Activated naive CD8-positive, alpha-beta T cell treated with anti-CD3 and anti-CD28 coated beads, Interleukin-2, amount 50 U/mL, for 24 hours (primary cell): ENCODE results near the gene SLC7A6.
A peak's percentile ranks its signal among the peaks of the same experiment; 100 is the strongest.

Experiments used
- ATAC-seq: fragments of 150-1000 bp; cut with Tn5 transposase; one replicate; pipeline ENCODE4 v1.10.0; 2021
- DNase-seq: peaks from one replicate; pipeline ENCODE4 v3.0.0; 2021
- H3K27ac Mint-ChIP-seq: one replicate; pipeline ENCODE4 v1.8.0; 2021; ENCODE audit warnings: mild to moderate bottlenecking, mixed read lengths
- H3K27me3 Mint-ChIP-seq: one replicate; pipeline ENCODE4 v1.8.0; 2021; ENCODE audit warnings: mixed read lengths
- H3K36me3 Mint-ChIP-seq: one replicate; pipeline ENCODE4 v1.8.0; 2021; ENCODE audit warnings: low read depth, mixed read lengths
- H3K4me1 Mint-ChIP-seq: one replicate; pipeline ENCODE4 v1.8.0; 2021; ENCODE audit warnings: mixed read lengths
- H3K4me3 Mint-ChIP-seq: one replicate; pipeline ENCODE4 v1.8.0; 2021; ENCODE audit warnings: mild to moderate bottlenecking, moderate library complexity, mixed read lengths
- H3K9me3 Mint-ChIP-seq: one replicate; pipeline ENCODE4 v1.8.0; 2021; ENCODE audit warnings: mixed read lengths

The SLC7A6 gene

DNA sequence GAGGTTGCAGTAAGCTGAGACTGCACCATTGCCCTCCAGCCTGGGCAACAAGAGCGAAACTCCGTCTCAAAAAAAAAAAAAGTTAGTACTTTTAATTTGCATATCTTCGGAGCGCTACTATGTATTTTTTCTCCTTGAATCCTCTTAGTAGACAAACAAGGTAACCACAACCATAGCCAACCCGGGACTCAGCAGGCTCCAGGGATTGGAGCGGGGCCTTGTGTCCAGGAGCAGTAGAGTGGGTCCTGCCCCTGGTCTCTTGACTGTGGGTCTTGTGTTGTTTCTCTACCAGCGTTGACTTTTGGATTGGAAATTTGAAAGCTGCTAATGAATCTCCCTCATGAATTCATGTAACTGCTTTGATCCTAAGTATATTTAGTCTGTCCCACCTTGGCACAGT lies 78.8 kb downstream of the SLC7A6 start:
- no peak overlapping the region for H3K4me3 Mint-ChIP-seq
- no peaks in the 10 kb centered on the region for H3K9me3 Mint-ChIP-seq
- H3K27ac Mint-ChIP-seq, result no peak overlapping the region
- peaks cover 11% of the 10 kb centered on the region for H3K4me1 Mint-ChIP-seq
- DNase-seq, result no peak
- peaks cover 58% of the 10 kb centered on the region for H3K36me3 Mint-ChIP-seq
- H3K27me3 Mint-ChIP-seq, result no peaks in the 10 kb centered on the region
- ATAC-seq, result no peak

DNA sequence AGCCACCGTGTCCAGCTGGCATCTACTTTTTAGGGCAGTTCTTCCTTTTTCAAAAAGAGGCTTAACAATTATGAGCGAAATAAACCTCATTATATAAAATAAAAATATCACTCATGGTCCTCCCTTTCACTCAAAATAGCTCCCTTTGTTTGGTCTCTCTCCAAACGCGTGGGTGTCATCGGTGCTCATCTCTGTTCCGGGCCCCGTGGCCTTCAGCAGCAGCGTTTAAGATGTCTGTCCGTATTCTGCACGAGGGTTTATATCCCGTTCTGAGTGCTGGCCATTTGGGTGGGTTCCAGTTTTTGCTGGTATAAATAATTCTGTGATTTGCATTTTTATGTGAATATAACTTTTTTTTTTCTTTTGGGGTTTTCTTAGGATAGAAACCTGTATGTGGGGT lies 79.9 kb downstream of the SLC7A6 start:
- DNase-seq, result no peak
- Mint-ChIP-seq H3K27me3 (no peaks in the 10 kb centered on the region), H3K4me3 (no peak overlapping the region), H3K27ac (no peak overlapping the region), H3K9me3 (no peaks in the 10 kb centered on the region), H3K36me3 (peaks cover 63% of the 10 kb centered on the region), H3K4me1 (peaks cover 11% of the 10 kb centered on the region)
- ATAC-seq, result no peak

DNA sequence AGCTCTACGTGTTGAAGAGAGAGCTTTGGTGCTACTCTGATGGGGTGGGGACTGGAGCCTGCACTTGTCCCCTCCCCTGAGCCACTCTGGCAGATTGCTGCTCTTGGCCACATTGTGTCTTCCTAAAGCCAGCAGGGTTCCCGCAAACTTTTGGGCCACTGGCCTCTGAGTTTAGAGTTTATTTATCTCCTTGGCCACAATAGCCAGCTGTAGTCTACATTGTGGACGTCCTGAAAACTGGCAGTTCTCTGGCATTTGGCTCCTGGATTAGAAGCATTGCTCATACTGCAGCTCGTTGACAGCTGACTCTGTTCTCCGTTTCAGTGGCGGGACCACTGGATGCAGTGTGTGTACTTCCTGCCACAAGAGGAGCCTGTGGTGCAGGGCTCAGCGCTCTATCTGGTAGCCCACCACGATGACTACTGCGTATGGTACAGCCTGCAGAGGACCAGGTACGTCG lies 81.1 kb downstream of the SLC7A6 start:
- DNase-seq (peak; percentile 40), ATAC-seq (peak; percentile 90)
- Mint-ChIP-seq H3K27ac (no peak overlapping the region), H3K4me1 (peaks cover 11% of the 10 kb centered on the region), H3K27me3 (no peaks in the 10 kb centered on the region), H3K9me3 (no peaks in the 10 kb centered on the region), H3K36me3 (peaks cover 61% of the 10 kb centered on the region), H3K4me3 (no peak overlapping the region)

DNA sequence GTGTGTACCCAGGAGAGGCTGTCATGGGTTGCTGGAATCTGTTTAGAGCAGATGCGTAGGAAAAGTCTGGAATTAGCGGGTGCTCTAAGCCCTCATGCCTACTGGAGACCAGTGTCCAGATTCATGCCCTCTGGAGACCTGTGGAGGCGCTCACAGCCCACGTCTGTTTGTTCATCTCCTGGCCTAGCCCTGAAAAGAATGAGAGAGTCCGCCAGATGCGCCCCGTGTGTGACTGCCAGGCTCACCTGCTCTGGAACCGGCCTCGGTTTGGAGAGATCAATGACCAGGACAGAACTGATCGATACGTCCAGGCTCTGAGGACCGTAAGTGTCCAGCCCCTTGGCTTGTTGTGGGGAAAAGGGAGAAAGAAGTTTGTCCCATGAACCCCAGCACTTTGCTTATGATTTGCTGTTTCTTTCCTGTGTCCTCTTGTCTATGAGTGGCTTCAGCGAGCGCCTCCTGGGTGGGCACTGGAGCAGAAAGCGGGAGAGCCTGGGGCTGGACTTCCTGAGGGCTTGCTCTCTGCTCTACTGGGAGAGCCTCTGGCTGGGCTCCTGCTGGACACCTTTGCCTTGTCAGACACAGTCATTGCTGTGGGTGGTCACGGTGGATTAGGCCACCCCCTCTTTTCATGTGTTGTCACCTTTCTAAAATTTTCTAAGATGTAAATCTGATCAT lies 81.8 kb downstream of the SLC7A6 start:
- H3K4me3 Mint-ChIP-seq, result no peak overlapping the region
- H3K36me3 Mint-ChIP-seq, result peaks cover 58% of the 10 kb centered on the region

DNA sequence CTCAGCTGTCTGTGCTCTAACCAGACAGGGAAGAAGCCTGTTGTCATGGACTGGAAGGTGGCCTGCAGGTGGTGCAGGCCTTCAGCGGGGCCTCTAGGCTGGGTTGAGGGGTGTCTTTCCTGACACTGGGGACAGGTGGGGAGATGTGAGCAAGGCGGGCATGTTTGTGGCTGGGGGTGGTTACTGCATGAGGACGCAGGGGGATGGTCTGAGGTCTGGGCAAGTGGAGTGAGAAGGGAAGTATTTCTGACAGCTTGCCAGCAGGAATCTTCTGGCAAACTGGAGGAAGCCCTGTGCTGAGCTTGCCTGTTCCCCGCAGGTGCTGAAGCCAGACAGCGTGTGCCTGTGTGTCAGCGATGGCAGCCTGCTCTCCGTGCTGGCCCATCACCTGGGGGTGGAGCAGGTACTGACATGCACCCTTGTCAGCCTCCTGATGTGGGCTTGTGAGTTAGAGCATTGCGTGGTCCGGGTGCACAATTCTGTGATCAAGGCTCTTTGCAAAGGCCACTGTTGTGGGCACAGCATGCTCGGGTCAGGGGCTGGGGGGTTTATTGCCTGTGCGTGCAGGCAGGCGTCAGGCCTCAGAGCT lies 82.7 kb downstream of the SLC7A6 start:
- ATAC-seq, result no peak

More for the DNA sequence above, 81.8 kb downstream of the SLC7A6 start:
- Mint-ChIP-seq H3K27me3 (no peaks in the 10 kb centered on the region), H3K27ac (no peak overlapping the region), H3K4me1 (peaks cover 11% of the 10 kb centered on the region), H3K9me3 (no peaks in the 10 kb centered on the region)
- DNase-seq (no peak), ATAC-seq (no peak)

DNA sequence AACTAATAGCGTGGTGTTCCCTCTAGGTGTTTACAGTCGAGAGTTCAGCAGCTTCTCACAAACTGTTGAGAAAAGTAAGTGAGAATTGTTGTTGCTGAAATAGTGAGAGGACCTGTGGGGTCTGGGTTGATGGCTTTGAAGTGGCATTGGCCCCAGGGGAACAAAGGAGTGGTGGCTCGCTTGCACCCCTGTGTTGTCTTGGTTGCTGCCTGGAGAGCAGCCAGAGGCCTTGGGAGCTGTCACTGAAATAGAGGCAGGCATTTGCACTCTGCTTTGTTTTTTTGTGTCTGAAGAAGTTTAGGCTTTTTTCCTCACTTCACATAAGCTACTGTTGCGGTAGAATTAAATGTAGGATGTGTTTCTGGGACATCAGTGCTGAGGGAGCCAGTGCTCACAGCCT lies 83.3 kb downstream of the SLC7A6 start:
- Mint-ChIP-seq H3K9me3 (no peaks in the 10 kb centered on the region), H3K4me1 (peaks cover 11% of the 10 kb centered on the region), H3K4me3 (no peak overlapping the region), H3K27me3 (no peaks in the 10 kb centered on the region), H3K27ac (no peak overlapping the region), H3K36me3 (peaks cover 51% of the 10 kb centered on the region)
- DNase-seq (no peak), ATAC-seq (no peak)

More for the DNA sequence above, 82.7 kb downstream of the SLC7A6 start:
- Mint-ChIP-seq H3K27me3 (no peaks in the 10 kb centered on the region), H3K27ac (no peak overlapping the region), H3K4me3 (no peak overlapping the region), H3K4me1 (peaks cover 11% of the 10 kb centered on the region), H3K36me3 (peaks cover 54% of the 10 kb centered on the region), H3K9me3 (no peaks in the 10 kb centered on the region)
- no peak for DNase-seq

DNA sequence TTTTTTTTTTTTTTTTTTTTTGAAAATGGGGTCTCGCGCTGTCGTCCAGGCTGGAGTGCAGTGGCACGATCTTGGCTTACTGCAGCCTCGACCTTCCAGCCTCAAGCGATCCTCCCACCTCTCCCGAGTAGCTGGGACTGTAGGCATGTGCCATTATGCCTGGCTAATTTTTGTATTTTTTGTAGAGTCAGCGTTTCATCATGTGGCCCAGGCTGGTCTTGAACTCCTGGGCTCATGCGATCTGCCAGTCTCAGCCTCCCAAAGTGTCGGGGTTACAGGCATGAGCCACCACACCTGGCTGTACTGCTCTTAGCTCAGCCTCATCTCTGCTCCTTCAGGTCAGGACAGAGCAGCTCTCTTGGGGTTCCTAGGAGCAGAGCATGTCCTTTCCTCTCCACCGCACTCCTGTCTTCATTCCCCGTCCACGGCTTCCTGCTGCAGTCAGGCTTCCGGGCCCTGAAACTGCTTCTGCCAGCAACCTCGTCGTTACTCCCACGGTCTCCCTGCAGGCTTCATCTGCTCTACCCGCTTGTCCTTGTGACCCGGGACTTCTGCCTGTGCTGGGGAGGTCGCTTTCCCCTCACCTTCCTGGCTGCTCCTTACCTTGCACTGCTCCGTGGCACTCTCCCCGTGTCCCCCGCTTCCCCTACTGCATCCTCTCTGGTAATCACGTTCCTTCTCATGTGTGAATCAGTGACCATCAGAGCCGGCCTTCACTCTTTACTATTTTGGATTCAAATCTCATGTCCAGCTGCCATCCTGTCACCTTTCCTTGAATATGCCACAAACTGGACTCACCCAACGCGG lies 84.5 kb downstream of the SLC7A6 start:
- H3K4me1 Mint-ChIP-seq, result peaks cover 11% of the 10 kb centered on the region
- ATAC-seq (no peak), DNase-seq (no peak)
- H3K27me3 Mint-ChIP-seq, result no peaks in the 10 kb centered on the region
- no peak overlapping the region for H3K4me3 Mint-ChIP-seq
- no peaks in the 10 kb centered on the region for H3K9me3 Mint-ChIP-seq
- H3K27ac Mint-ChIP-seq, result no peak overlapping the region
- H3K36me3 Mint-ChIP-seq, result peaks cover 57% of the 10 kb centered on the region

DNA sequence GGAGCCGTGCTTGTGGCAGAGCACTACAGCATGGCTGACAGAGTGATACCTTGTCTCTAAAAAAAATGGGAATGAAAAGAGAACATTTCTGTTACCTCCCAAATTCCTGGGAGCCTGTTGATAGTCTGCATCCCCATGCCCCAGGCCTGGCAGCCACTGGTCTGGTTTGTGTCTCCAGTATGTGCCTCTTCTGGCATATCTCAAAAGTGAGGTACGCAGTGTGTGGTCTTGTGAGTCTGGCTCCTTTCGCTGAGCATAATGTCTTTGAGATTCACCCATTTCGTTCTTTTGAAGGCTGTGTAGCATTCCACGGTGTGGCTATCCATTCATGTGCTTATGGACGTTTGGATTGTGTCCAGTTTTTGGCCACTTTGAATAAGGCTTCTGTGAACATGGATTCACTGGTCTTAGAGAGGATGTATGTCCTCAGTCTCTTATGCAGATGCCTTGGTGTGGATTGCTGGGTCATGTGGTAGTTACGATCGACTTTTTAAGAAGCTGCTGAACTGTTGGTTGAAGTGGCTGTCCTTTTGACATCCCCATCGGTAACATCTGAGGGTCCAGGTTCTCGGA lies 85.6 kb downstream of the SLC7A6 start:
- no peak overlapping the region for H3K27ac Mint-ChIP-seq
- no peak overlapping the region for H3K4me3 Mint-ChIP-seq
- peaks cover 60% of the 10 kb centered on the region for H3K36me3 Mint-ChIP-seq
- no peaks in the 10 kb centered on the region for H3K9me3 Mint-ChIP-seq
- H3K27me3 Mint-ChIP-seq, result no peaks in the 10 kb centered on the region
- DNase-seq, result no peak
- H3K4me1 Mint-ChIP-seq, result peaks cover 8% of the 10 kb centered on the region
- no peak for ATAC-seq

DNA sequence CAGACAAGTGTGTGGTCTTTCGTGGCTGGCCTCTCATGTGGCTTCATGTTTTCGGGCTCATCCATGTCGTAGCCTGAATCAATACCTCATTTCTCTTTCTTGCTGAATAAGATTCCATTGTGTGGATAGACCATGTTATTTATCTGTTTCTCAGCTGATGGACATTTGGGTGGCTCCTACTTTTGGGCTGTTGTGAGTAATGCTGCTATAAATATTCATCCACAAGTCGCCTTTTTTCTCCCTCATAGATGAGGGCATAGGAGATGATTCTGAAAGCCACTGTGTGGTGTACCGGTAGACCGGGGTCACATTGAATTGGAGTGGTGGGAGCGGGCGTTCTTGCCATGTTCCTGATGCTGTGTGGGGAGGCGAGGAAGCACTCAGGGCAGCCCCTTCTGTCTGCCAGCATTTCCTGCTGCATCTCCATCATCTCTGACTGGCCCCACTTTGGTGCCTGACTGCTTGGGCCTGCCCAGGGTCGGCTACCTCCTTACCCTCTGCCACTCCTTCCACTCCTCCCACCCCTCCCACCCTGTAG lies 86.6 kb downstream of the SLC7A6 start:
- H3K9me3 Mint-ChIP-seq, result no peaks in the 10 kb centered on the region
- no peak for DNase-seq
- peaks cover 8% of the 10 kb centered on the region for H3K4me1 Mint-ChIP-seq
- no peak for ATAC-seq
- no peak overlapping the region for H3K27ac Mint-ChIP-seq
- no peaks in the 10 kb centered on the region for H3K27me3 Mint-ChIP-seq
- peaks cover 59% of the 10 kb centered on the region for H3K36me3 Mint-ChIP-seq
- H3K4me3 Mint-ChIP-seq, result no peak overlapping the region
